Measurements from ENCODE around the gene CHPT1. TPM values are rescaled to one million over a fixed set of nuclear protein-coding genes. Genes with fewer than 3 reads are reported as not detected.
"Not testable (repeated sequence)": the region's sequence is repeated elsewhere in the genome, so short reads cannot be mapped to it uniquely, and the experiment has no call there.

The CHPT1 gene
- total RNA-seq, 1 donor from 2014 or later: 18.3 TPM

DNA sequence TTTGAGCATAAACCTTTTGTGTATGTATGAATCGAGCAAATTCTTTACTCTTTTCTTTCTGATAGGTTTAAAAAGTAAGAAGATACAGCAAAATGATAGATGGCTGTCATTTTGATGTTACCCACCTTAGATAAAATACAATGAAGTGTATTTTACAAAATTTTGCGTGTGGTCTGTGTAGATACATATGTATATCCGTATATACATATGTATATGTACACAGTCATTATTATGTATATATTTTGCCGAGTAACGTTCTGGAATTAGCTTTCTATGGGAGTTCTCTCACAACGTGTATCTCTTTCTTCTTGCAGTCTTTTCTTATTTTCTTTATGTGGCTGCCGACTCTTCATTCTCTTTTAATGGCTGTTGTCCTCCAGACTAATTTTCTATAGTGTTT, 32.4 kb upstream of the CHPT1 start:
- Histone ChIP-seq H3K9ac (ENCODE audit: low read depth in 1 of 3, low read length in 3 of 3) (no peak overlapping the region), H3K36me3 (ENCODE audit: control insufficient read depth in 3 of 3, insufficient read depth in 3 of 3, low read length in 3 of 3) (peaks cover 64 to 82% (median 76%) of the 10 kb centered on the region in 3 donors), H3K9me3 (ENCODE audit: control insufficient read depth in 3 of 3, low read length in 3 of 3) (no peaks in the 10 kb centered on the region), H3K27ac (ENCODE audit: low read depth, low read length) (no peak overlapping the region), H3K27me3 (ENCODE audit: control insufficient read depth in 3 of 3, insufficient read depth in 3 of 3, low read length in 3 of 3) (no peaks in the 10 kb centered on the region), H3K4me1 (ENCODE audit: control insufficient read depth in 3 of 3, insufficient read depth in 3 of 3, low read length in 3 of 3) (peaks cover 2 to 13% (median 5%) of the 10 kb centered on the region in 3 donors), H3K4me3 (ENCODE audit: low read length in 3 of 3) (no peak overlapping the region)

DNA sequence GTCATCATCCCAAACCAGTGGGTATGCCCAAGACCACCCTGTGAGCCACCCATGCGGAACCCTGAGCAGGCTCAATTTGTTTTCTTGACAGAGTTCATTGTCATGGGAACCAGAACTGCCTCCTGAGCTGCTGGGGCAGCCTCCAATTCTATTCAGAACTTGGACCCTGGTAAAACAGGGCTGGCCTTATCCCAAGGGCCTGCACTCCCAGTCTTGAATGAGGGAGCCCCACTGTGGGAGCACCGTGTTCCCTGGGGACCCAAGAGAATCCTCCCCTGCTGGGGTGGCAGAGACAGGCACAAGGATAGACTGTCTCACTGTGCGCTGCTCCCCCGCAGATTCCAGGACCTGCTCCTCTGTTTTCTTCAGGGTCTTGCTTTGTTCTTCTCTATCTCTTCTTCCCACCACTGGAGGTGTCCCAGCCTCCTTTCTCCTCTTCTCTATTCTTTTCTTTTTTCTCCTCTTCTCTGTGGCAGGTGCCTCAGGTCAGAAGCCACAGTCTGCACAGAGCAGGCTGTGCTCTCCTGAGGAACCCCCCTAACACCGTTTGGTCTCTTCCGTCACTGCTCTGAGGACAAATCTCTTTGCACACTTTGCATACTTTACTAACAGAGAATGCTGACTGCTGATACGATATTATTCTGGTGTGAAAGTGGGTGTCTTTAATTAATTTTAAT, 31.2 kb upstream of the CHPT1 start:
- H3K36me3 ChIP-seq (ENCODE audit: control insufficient read depth in 3 of 3, insufficient read depth in 3 of 3, low read length in 3 of 3): peaks cover 61 to 82% (median 80%) of the 10 kb centered on the region in 3 donors
- peak overlapping the region; percentile 16 for H3K27ac ChIP-seq (ENCODE audit: low read depth, low read length)
- H3K9me3 ChIP-seq (ENCODE audit: control insufficient read depth in 3 of 3, low read length in 3 of 3): no peaks in the 10 kb centered on the region
- H3K4me3 ChIP-seq (ENCODE audit: low read length in 3 of 3): no peak overlapping the region
- no peaks in the 10 kb centered on the region for H3K27me3 ChIP-seq (ENCODE audit: control insufficient read depth in 3 of 3, insufficient read depth in 3 of 3, low read length in 3 of 3)
- H3K4me1 ChIP-seq (ENCODE audit: control insufficient read depth in 3 of 3, insufficient read depth in 3 of 3, low read length in 3 of 3): peaks cover 0 to 14% (median 5%) of the 10 kb centered on the region in 3 donors
- H3K9ac ChIP-seq (ENCODE audit: low read depth in 1 of 3, low read length in 3 of 3): peak overlapping the region in 1 of 3 donors; percentile 26

DNA sequence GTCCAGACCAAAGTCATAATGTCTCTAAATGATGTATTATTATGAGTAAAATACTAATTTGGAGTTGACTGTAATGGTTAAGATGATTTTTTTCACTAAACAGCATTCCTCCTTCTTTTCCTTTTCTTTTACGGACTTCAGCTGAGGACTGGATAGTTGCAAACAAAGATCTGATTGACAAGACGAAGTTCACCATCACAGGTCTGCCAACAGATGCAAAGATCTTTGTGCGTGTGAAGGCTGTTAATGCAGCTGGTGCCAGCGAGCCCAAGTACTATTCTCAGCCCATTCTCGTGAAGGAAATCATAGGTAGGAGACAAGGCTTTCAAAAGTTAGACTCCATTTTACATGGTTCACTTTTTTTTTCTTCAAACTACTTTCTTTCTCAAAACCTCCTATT, 29.8 kb upstream of the CHPT1 start:
- H3K4me3 ChIP-seq (ENCODE audit: low read length in 3 of 3): no peak overlapping the region
- H3K36me3 ChIP-seq (ENCODE audit: control insufficient read depth in 3 of 3, insufficient read depth in 3 of 3, low read length in 3 of 3): peaks cover 68 to 89% (median 87%) of the 10 kb centered on the region in 3 donors
- no peak overlapping the region for H3K27ac ChIP-seq (ENCODE audit: low read depth, low read length)
- no peaks in the 10 kb centered on the region for H3K9me3 ChIP-seq (ENCODE audit: control insufficient read depth in 3 of 3, low read length in 3 of 3)
- no peaks in the 10 kb centered on the region for H3K27me3 ChIP-seq (ENCODE audit: control insufficient read depth in 3 of 3, insufficient read depth in 3 of 3, low read length in 3 of 3)
- H3K4me1 ChIP-seq (ENCODE audit: control insufficient read depth in 3 of 3, insufficient read depth in 3 of 3, low read length in 3 of 3): peaks cover 0 to 25% (median 14%) of the 10 kb centered on the region in 3 donors
- no peak overlapping the region for H3K9ac ChIP-seq (ENCODE audit: low read depth in 1 of 3, low read length in 3 of 3)

DNA sequence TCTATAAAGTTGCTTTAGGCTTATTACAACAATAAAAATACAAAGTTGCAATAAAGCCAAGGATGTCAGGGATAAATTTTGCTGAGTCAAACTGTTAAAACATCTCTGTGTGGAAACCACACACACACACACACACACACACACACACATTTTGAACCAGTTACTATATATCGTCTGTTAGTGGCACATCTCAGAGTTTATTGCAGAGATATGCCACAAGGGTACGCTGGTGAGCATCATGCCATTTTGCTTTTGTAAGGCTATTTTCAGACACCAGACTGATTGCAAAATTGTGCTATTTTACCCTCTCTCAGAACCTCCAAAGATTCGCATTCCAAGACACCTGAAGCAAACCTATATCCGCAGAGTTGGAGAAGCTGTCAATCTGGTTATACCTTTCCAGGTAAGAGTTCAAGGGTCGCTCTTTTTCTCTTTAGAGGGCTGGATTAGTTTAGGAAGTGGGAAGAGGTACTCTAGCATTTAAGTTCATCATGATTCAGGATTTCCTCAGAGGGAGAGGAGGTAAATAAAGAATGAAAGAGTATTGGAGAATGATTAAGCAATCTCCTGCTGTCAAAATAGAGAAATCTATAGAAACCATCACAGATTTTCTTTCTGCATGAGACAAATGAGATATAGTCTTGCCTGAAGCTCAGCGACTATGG, 27.3 kb upstream of the CHPT1 start:
- Histone ChIP-seq H3K4me3 (ENCODE audit: low read length in 3 of 3) (no peak overlapping the region), H3K36me3 (ENCODE audit: control insufficient read depth in 3 of 3, insufficient read depth in 3 of 3, low read length in 3 of 3) (peaks cover 63 to 92% (median 82%) of the 10 kb centered on the region in 3 donors), H3K9me3 (ENCODE audit: control insufficient read depth in 3 of 3, low read length in 3 of 3) (no peaks in the 10 kb centered on the region), H3K4me1 (ENCODE audit: control insufficient read depth in 3 of 3, insufficient read depth in 3 of 3, low read length in 3 of 3) (peaks cover 1 to 26% (median 18%) of the 10 kb centered on the region in 3 donors), H3K9ac (ENCODE audit: low read depth in 1 of 3, low read length in 3 of 3) (no peak overlapping the region), H3K27me3 (ENCODE audit: control insufficient read depth in 3 of 3, insufficient read depth in 3 of 3, low read length in 3 of 3) (no peaks in the 10 kb centered on the region), H3K27ac (ENCODE audit: low read depth, low read length) (no peak overlapping the region)

DNA sequence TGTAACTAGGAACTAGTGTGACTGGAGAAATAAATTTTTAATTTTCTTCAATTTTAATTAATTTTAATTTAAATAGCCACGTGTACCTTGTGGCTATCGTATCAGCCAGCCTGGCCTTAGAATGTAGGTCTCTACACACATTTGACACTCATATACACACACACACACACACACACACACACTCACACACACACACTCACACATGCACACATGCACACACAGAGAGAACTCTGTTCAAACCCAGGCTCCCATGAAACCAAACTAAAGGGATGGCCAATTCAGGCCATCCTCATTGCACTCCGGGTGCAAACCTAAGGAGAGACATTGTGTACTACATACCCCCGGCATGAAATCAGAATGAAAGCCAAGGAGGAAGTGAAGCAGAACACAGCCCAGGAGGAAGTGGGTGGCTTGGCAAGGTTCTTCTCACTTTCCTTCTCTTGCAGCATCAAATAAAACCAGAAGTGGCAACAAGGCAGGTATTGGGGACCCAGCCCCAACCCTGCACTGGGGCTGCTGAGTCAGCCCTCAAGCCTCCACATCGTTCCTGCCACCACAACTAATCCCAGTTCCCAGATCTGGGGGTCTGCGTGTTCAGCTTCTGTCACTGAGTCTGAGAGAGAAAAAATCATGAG, 26.2 kb upstream of the CHPT1 start:
- peak overlapping the region; percentile 22 for H3K27ac ChIP-seq (ENCODE audit: low read depth, low read length)
- H3K9me3 ChIP-seq (ENCODE audit: control insufficient read depth in 3 of 3, low read length in 3 of 3): no peaks in the 10 kb centered on the region
- H3K4me3 ChIP-seq (ENCODE audit: low read length in 3 of 3): no peak overlapping the region
- H3K4me1 ChIP-seq (ENCODE audit: control insufficient read depth in 3 of 3, insufficient read depth in 3 of 3, low read length in 3 of 3): peaks cover 5 to 26% (median 22%) of the 10 kb centered on the region in 3 donors
- no peaks in the 10 kb centered on the region for H3K27me3 ChIP-seq (ENCODE audit: control insufficient read depth in 3 of 3, insufficient read depth in 3 of 3, low read length in 3 of 3)
- peak overlapping the region in 1 of 3 donors; percentile 1 for H3K9ac ChIP-seq (ENCODE audit: low read depth in 1 of 3, low read length in 3 of 3)
- H3K36me3 ChIP-seq (ENCODE audit: control insufficient read depth in 3 of 3, insufficient read depth in 3 of 3, low read length in 3 of 3): peaks cover 65 to 92% (median 83%) of the 10 kb centered on the region in 3 donors

DNA sequence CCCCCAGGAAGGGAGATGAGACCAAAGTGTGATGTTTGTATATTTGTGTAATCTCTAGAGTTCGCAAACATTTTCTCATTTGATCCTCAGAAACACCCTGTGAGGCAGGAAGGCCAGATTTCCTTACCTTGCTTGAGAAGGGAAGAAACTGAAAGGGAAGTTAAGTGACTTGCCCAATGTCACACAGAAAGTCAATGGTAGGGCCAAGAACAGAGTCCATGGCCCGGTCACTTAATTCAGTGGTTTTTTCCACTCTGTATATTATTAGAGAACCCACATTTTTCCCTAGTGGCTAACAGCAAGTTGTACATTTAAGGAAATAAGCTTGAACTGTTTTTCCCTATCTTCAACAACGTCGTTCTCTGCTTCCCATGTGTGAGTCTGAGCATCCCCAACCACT, 25.6 kb upstream of the CHPT1 start:
- H3K27me3 ChIP-seq (ENCODE audit: control insufficient read depth in 3 of 3, insufficient read depth in 3 of 3, low read length in 3 of 3): no peaks in the 10 kb centered on the region
- H3K9ac ChIP-seq (ENCODE audit: low read depth in 1 of 3, low read length in 3 of 3): peak overlapping the region in 1 of 3 donors; percentile 1
- H3K4me3 ChIP-seq (ENCODE audit: low read length in 3 of 3): no peak overlapping the region
- peak overlapping the region; percentile 22 for H3K27ac ChIP-seq (ENCODE audit: low read depth, low read length)
- no peaks in the 10 kb centered on the region for H3K9me3 ChIP-seq (ENCODE audit: control insufficient read depth in 3 of 3, low read length in 3 of 3)
- peaks cover 5 to 24% (median 22%) of the 10 kb centered on the region in 3 donors for H3K4me1 ChIP-seq (ENCODE audit: control insufficient read depth in 3 of 3, insufficient read depth in 3 of 3, low read length in 3 of 3)
- H3K36me3 ChIP-seq (ENCODE audit: control insufficient read depth in 3 of 3, insufficient read depth in 3 of 3, low read length in 3 of 3): peaks cover 63 to 89% (median 79%) of the 10 kb centered on the region in 3 donors

DNA sequence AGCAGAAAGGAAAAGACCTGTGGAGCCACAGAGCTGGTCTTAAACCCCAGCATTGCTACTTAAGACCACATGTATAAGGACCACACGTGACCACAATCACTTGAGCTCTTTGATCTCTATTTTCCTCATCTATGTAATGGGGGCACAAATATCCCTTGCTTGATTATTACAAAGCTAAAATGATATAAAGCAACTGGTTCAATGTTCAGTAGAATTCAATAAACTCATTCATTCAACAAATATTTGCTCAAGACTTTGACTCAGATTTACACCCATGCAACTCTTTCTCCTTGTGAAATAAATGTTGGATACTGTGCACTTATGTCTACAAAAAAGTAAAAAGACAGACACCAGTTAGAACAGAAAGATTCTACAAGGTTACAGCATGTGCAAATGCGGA, 21.9 kb upstream of the CHPT1 start:
- Histone ChIP-seq H3K9ac (ENCODE audit: low read depth in 1 of 3, low read length in 3 of 3) (no peak overlapping the region), H3K9me3 (ENCODE audit: control insufficient read depth in 3 of 3, low read length in 3 of 3) (no peaks in the 10 kb centered on the region), H3K4me1 (ENCODE audit: control insufficient read depth in 3 of 3, insufficient read depth in 3 of 3, low read length in 3 of 3) (peaks cover 15 to 32% (median 27%) of the 10 kb centered on the region in 3 donors), H3K27ac (ENCODE audit: low read depth, low read length) (no peak overlapping the region), H3K27me3 (ENCODE audit: control insufficient read depth in 3 of 3, insufficient read depth in 3 of 3, low read length in 3 of 3) (no peaks in the 10 kb centered on the region), H3K36me3 (ENCODE audit: control insufficient read depth in 3 of 3, insufficient read depth in 3 of 3, low read length in 3 of 3) (peaks cover 62 to 93% (median 77%) of the 10 kb centered on the region in 3 donors), H3K4me3 (ENCODE audit: low read length in 3 of 3) (no peak overlapping the region)

DNA sequence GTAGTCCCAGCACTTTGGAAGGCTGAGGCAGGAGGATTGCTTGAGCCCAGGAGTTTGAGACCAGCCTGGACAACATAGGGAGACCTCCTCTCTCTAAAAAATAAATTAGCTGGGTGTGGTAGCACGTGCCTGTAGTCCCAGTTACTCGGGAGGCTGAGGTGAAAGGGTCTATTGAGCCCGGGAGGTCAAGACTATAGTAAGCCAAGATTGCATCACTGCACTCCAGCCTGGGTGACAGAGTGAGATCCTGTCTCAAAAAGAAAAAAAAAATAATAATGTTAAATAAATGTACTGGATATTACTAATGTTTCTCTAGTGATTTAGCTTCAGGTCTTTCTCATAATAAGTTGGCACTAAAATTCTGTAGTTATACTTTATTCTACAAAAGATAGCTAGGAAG, 20.9 kb upstream of the CHPT1 start:
- Histone ChIP-seq H3K4me1 (ENCODE audit: control insufficient read depth in 3 of 3, insufficient read depth in 3 of 3, low read length in 3 of 3) (peaks cover 15 to 31% (median 24%) of the 10 kb centered on the region in 3 donors), H3K36me3 (ENCODE audit: control insufficient read depth in 3 of 3, insufficient read depth in 3 of 3, low read length in 3 of 3) (peaks cover 59 to 84% (median 67%) of the 10 kb centered on the region in 3 donors)
- H3K9ac ChIP-seq (ENCODE audit: low read depth in 1 of 3, low read length in 3 of 3); H3K4me3 ChIP-seq (ENCODE audit: low read length in 3 of 3); H3K27ac ChIP-seq (ENCODE audit: low read depth, low read length); H3K9me3 ChIP-seq (ENCODE audit: control insufficient read depth in 3 of 3, low read length in 3 of 3); H3K27me3 ChIP-seq (ENCODE audit: control insufficient read depth in 3 of 3, insufficient read depth in 3 of 3, low read length in 3 of 3): not testable (repeated sequence)

DNA sequence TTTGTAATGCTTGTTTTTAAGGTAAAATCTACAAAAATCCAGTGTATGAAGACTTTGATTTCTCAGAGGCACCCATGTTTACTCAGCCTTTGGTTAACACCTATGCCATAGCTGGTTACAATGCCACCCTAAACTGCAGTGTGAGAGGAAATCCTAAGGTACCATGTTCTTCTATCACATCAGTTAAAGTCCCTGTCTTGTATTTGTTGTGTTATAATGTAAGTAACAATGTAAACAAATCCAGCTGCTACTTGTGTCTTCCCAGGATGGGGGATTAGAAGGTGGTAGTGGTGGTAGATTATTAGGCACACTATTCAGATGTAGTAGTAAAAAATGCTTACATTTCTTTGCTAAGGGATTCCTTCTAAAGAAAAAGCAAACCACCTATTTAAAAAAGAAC, 19.4 kb upstream of the CHPT1 start:
- peaks cover 50 to 82% (median 55%) of the 10 kb centered on the region in 3 donors for H3K36me3 ChIP-seq (ENCODE audit: control insufficient read depth in 3 of 3, insufficient read depth in 3 of 3, low read length in 3 of 3)
- H3K4me1 ChIP-seq (ENCODE audit: control insufficient read depth in 3 of 3, insufficient read depth in 3 of 3, low read length in 3 of 3): peaks cover 15 to 22% (median 16%) of the 10 kb centered on the region in 3 donors
- no peaks in the 10 kb centered on the region for H3K27me3 ChIP-seq (ENCODE audit: control insufficient read depth in 3 of 3, insufficient read depth in 3 of 3, low read length in 3 of 3)
- H3K9ac ChIP-seq (ENCODE audit: low read depth in 1 of 3, low read length in 3 of 3): no peak overlapping the region
- no peak overlapping the region for H3K4me3 ChIP-seq (ENCODE audit: low read length in 3 of 3)
- no peaks in the 10 kb centered on the region for H3K9me3 ChIP-seq (ENCODE audit: control insufficient read depth in 3 of 3, low read length in 3 of 3)
- peak overlapping the region; percentile 26 for H3K27ac ChIP-seq (ENCODE audit: low read depth, low read length)

DNA sequence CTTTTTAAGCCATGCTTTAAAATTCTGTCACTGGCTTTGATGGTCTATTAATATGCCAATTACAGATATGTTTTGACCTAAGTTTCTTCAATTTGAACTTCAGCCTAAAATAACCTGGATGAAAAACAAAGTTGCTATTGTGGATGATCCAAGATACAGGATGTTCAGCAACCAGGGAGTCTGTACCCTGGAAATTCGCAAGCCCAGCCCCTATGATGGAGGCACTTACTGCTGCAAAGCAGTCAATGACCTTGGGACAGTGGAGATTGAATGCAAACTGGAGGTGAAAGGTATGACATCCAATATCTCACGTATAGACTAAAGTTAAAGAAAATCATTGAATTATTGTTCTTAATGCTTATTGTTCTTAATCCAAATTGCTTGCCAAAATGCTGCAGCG, 17.2 kb upstream of the CHPT1 start:
- Histone ChIP-seq H3K36me3 (ENCODE audit: control insufficient read depth in 3 of 3, insufficient read depth in 3 of 3, low read length in 3 of 3) (peaks cover 47 to 81% (median 55%) of the 10 kb centered on the region in 3 donors), H3K27me3 (ENCODE audit: control insufficient read depth in 3 of 3, insufficient read depth in 3 of 3, low read length in 3 of 3) (no peaks in the 10 kb centered on the region), H3K9ac (ENCODE audit: low read depth in 1 of 3, low read length in 3 of 3) (no peak overlapping the region), H3K9me3 (ENCODE audit: control insufficient read depth in 3 of 3, low read length in 3 of 3) (no peaks in the 10 kb centered on the region), H3K4me1 (ENCODE audit: control insufficient read depth in 3 of 3, insufficient read depth in 3 of 3, low read length in 3 of 3) (peaks cover 13 to 17% (median 15%) of the 10 kb centered on the region in 3 donors), H3K27ac (ENCODE audit: low read depth, low read length) (no peak overlapping the region), H3K4me3 (ENCODE audit: low read length in 3 of 3) (no peak overlapping the region)
